Kidney (tissue), 14 donors: ENCODE data around the gene DDX25. TPM values are rescaled to one million over a fixed set of nuclear protein-coding genes. Genes with fewer than 3 reads are reported as not detected.
A peak's percentile ranks its signal among the peaks of the same experiment; 100 is the strongest.

Experiments used
- DNase-seq, 5 donors: peaks; one replicate each; pipeline ENCODE4 v3.0.0-alpha.2; 2013 to 2020
- FAIRE-seq: peaks from 2 replicates; lab custom pipeline; 2012; peaks lifted over from hg19 to GRCh38; lab: Jason Lieb, UNC
- H3K27ac ChIP-seq, 2 donors: one replicate each; pipeline ENCODE4 v1.7.0; 2013; ENCODE audit warnings: low read depth in 2 of 2, low read length in 2 of 2, inconsistent platforms in 1 of 2
- H3K27me3 ChIP-seq: one replicate; pipeline ENCODE4 v1.7.1; 2013; ENCODE audit warnings: low read length, inconsistent platforms; ENCODE audit not compliant: control insufficient read depth, insufficient read depth
- H3K36me3 ChIP-seq, 3 donors: one replicate each; pipeline versions ENCODE4 v1.7.0 to v1.7.1; 2013; ENCODE audit warnings: low read length in 3 of 3, control low read depth in 1 of 3, inconsistent platforms in 1 of 3; ENCODE audit not compliant: insufficient read depth in 3 of 3, control insufficient read depth in 2 of 3
- H3K4me1 ChIP-seq, 3 donors: one replicate each; pipeline versions ENCODE4 v1.7.0 to v1.7.1; 2013; ENCODE audit warnings: low read length in 3 of 3, inconsistent platforms in 1 of 3, low read depth in 1 of 3; ENCODE audit not compliant: control insufficient read depth in 2 of 3, insufficient read depth in 2 of 3
- H3K4me3 ChIP-seq, 3 donors: one replicate each; pipeline versions ENCODE4 v1.7.0 to v1.8.1; 2013; ENCODE audit warnings: low read length in 3 of 3, control low read depth in 1 of 3, inconsistent platforms in 1 of 3
- H3K9ac ChIP-seq, 3 donors: one replicate each; pipeline versions ENCODE4 v1.7.0 to v1.7.1; 2013; ENCODE audit warnings: low read length in 3 of 3, control low read depth in 1 of 3, inconsistent platforms in 1 of 3
- H3K9me3 ChIP-seq, 3 donors: one replicate each; pipeline versions ENCODE4 v1.7.0 to v1.7.1; 2013; ENCODE audit warnings: low read length in 3 of 3, control low read depth in 1 of 3, inconsistent platforms in 1 of 3; ENCODE audit not compliant: control insufficient read depth in 2 of 3, insufficient read depth in 1 of 3
- CTCF ChIP-seq: IDR thresholded peaks from 3 replicates; pipeline ENCODE4 v1.5.1; 2012; ENCODE audit warnings: mild to moderate bottlenecking, moderate library complexity, borderline replicate concordance; ENCODE audit not compliant: insufficient read depth; ENCODE audit errors: extremely low read depth
- intact Hi-C: fragments of 100-400 bp; cut with DNase I; formaldehyde crosslinking; loops from one replicate; pipeline ENCODE4 v1.11.1; 2022
- polyA plus RNA-seq: library from polyadenylated mRNA; stranded (reverse); fragments of 350-450 nt; fragmentation: Illumina TruSeq; extraction: RNeasy Lipid Tissue Mini Kit (QIAGEN cat#74804); gene quantifications from one replicate; pipeline ENCODE4 v1.2.3, GENCODE V29; 2014; ENCODE audit warnings: low read depth, low replicate concordance; ENCODE audit not compliant: insufficient read depth
- total RNA-seq: library from RNA; stranded (reverse); fragmentation: NEBNext Ultra II Directional; extraction: Animal tissue kit (Norgen Biotek cat#: 25700); gene quantifications from one replicate; pipeline ENCODE4 v1.2.1, GENCODE V29; 2021
- donor health status: control.
- donor health status: control.
- donor health status: control.
- donor health status: control.
- donor health status: control.
- donor health status: DM: yes; HTN: yes; CAD: no.
- donor health status: Normal renal cell carcinoma (clear cell type).

Gene DDX25
- total and polyA plus RNA-seq, 2 donors from 2014 or later, result 1.1 to 3.8 TPM

- no peak overlapping the region for H3K9ac ChIP-seq
- H3K27ac ChIP-seq, result no peak overlapping the region
- no peaks in the 10 kb centered on the region for H3K4me1 ChIP-seq
- no peaks in the 10 kb centered on the region for H3K27me3 ChIP-seq
- no peak for FAIRE-seq
- H3K9me3 ChIP-seq, result no peaks in the 10 kb centered on the region
- no peaks in the 10 kb centered on the region for H3K36me3 ChIP-seq
- intact Hi-C loops, result no loop called here
- TF ChIP-seq CTCF, result no peak
- H3K4me3 ChIP-seq, result no peak overlapping the region
- DNase-seq, result no peak
These were observed 35.8 kb downstream of the DDX25 start for GRCh38 chr11:125940145-125940544.

- Histone ChIP-seq H3K4me3 (no peak overlapping the region), H3K27ac (no peak overlapping the region), H3K36me3 (no peaks in the 10 kb centered on the region), H3K9ac (no peak overlapping the region), H3K9me3 (no peaks in the 10 kb centered on the region), H3K27me3 (no peaks in the 10 kb centered on the region), H3K4me1 (no peaks in the 10 kb centered on the region)
- FAIRE-seq (no peak), DNase-seq (no peak)
- TF ChIP-seq CTCF, result no peak
- intact Hi-C loops, result no loop called here
These were observed 36.9 kb downstream of the DDX25 start for GRCh38 chr11:125941267-125941618.

- Histone ChIP-seq H3K4me1 (no peaks in the 10 kb centered on the region), H3K9me3 (no peaks in the 10 kb centered on the region), H3K36me3 (no peaks in the 10 kb centered on the region), H3K27ac (no peak overlapping the region), H3K27me3 (no peaks in the 10 kb centered on the region), H3K4me3 (no peak overlapping the region), H3K9ac (no peak overlapping the region)
- FAIRE-seq (no peak), DNase-seq (peak in 4 of 5 donors; percentile 67 to 80 (median 74))
- TF ChIP-seq CTCF, result peak; percentile 62
- intact Hi-C loops, result no loop called here
These were observed 37.6 kb downstream of the DDX25 start for GRCh38 chr11:125941619-125942611.
